HG03280 (cell line): ENCODE data around the gene RNF14.
"Not testable (repeated sequence)": the region's sequence is repeated elsewhere in the genome, so short reads cannot be mapped to it uniquely, and the experiment has no call there.

ENCODE experiments used
- ATAC-seq: cut with Tn5 transposase; IDR thresholded peaks from one replicate; pipeline ENCODE4 v1.9.1; 2021; ENCODE audit warnings: mild to moderate bottlenecking, moderate library complexity; ENCODE audit not compliant: unreplicated experiment

RNF14 gene

DNA sequence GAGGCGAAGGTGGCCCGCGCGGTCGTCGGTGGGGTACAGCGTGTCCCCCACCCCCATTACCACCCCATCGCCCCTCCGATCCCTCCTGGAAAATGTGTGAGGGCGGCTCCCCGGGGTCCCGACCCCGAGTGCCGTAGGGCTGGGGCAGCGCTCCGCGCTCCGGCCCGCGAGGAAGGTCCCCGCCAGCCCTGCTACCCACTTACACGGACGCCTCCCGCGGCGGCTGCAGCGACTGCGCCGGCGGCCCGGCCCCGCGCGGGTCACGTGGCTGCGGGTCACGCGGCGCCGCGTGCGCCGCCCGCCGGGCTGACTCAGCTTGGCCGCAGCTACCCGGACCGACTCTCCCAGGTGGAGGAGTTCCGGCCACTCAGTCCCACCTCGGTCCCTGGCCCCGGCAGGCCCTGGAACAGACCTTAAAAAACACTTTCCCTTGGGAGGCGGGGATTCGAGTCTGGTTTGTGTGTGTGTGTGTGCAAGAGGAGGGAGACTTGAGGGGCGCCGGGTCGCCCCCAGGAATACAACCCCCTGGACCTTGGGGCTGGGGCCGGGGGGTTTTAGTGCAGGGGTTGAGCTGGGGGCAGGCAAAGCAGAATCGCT lies 44.0 kb downstream of the RNF14 start, which contains the start of gene GNPDA1:
Gene GNPDA1 (minus strand): TSS at position 236 of the 597 bp plus-strand sequence. CDS start 992 bp downstream, outside the sequence.
- ATAC-seq: peak; percentile 78

DNA sequence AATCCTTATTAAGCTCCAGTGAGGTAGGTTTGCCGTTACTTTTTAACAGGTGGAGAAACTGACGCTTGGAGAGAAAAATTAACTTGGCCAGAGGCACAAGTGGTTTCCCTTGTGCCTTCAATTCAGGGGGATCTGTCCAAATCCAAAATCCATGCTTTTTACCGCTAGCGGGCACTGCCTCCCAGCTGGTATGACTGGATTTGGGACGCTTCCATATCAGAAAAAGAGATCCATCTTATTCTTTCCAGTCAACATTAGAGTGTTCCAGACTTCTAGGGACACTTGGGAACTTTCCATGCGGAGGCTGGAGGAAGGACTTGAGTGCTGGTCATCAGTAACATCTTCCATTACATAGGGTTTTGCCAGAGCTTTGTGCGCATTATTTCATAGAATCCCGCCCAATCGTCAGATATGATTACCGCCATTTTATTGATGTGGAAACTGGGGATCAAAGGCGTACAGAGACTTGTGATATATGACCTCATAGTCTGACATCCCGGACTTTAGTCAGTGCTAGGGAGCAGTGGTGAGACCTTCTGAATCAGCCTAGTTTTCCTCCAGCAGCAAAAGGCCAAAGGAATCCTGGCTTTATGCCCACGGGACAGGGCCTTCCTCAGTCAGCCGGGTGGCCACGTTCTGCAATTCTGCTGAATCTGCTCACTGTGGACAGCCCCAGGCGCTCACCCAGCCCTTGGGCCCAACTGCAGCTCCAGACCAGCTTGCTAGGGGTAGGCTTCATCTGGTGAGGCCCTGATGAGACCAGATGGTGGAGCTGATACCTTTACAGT lies 45.0 kb downstream of the RNF14 start:
- no peak for ATAC-seq

DNA sequence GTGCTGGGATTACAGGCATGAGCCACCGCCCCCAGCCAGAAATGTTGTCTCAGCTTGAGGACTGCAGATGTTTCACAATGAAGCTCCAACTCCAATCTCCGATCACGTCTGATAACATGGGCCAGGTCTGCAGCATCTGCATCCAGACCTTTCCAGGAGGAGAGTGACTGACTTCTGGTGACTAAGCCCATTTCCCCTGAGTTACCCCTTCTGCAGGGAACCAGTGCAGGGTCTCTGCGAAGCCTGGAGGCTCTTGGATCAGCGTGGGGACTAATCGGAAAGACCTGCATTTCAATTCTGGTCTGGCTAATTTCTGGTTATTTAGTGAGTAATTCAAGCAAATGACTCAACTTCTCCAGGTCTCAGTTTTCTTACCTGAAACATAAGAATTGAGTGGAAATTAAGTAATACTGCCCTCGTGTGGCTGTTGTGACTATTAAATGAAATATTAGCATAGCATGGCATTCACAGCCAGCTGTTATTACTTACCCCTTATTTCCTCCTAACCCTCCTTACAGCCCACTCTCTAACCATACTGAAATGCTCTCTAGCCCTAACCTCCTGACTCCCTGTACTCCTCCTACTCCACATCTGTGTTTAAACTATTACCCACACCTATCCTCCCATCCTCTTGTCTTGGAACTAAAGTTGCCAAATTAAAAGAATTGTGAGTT lies 46.1 kb downstream of the RNF14 start:
- ATAC-seq: peak; percentile 41

DNA sequence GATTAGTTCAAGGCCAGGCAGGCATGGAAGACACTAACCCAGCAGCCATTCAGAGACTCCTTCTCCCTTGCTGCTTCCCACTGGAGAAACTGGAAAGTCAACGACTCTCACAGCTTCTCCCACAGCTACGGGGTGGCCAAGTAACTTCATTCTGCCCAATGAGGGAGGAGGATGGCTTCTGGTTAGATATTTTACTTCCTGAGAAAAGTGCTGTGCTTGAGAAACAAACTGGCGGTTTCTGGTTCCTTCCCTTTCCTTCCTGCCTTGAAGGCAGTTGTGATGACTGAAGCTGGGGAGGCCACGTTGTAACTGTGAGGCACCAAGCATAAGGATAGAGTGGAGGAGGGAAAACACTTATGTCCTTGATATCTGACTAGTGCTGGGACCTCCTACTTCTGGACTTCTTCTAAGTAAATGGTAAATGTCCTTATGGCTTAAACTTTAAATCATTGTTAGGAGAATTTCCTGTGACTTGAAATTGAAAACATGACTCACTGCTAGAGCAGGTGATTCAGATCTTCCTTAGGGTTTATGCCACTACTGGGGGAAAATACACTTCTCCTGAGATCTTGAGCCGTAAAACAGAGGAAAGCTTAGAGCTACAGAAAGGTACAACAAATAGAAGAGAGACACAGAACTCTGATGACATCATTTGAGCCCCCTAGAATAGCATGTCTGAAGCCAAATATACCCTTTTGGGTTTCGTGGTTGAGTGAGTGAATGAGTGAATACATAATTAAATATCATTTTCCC lies 47.1 kb downstream of the RNF14 start:
- no peak for ATAC-seq

DNA sequence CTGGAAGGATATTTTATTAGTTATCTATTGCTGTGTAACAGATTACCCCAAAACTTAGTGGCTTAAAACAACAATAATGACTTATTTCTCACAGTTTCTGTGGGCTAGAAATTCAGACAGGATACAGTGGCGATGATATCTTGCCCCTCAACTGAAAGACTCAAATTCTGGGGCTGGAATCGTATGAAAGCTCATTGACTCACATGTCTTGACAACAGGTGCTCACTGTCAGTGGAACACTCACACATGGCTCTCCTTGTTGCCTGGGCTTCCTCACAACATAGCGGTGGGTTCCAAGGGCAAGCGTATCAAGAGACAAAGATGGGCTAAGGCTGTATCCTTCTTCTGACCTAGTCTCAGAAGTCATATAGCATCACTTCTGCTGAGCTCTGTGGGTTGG lies 47.7 kb downstream of the RNF14 start:
- ATAC-seq: no peak

DNA sequence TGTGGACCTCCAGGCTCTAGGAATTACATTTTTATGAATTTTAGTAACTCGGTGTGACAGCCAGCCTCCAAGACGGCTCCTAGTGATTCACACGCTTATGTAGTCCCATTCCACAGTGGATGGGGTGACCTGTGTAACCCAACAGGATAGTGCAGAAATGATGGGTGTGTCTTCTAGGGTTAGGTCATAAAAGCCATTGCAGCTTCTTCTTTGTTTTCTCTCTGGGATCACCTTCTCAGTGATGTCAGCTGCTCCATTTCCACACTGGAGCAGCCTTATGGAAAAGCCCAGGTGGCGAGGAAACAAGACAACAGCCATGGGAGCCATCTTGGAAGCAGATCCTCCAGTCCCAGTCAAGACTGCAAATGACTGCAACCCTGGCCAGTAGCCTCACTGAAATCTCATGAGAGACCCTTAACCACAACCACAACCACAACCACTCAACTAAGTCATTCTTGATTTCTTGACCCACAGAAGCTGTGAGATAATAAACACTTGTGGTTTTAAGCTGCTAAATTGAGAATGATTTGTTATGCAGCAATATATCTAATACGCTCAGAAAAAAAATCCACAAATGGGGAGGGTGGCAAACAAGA lies 49.0 kb downstream of the RNF14 start:
- no peak for ATAC-seq

DNA sequence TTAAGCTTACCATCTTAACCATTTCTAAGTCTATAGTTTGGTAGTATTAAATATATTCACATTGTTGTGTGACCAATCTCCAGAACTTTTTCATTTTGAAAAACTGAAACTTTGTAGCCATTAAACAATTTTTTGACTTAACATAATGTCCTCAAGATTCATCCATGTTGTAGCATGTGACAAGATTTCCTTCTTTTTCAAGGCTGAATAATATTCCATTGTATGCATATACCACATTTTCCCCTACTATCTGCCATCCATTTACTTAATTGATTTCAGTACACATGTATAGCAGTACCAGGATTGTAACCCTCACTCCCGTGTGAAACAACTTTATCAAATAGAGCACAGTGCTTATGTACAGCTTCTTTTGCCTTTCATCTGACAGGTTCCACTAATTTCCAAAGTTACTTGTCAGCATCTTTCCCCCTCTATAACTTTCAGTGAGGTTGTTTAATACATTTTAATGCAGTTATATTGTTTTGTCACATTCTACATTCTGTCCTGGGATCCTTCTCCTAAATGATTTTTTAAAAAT lies 51.3 kb downstream of the RNF14 start:
- no peak for ATAC-seq

DNA sequence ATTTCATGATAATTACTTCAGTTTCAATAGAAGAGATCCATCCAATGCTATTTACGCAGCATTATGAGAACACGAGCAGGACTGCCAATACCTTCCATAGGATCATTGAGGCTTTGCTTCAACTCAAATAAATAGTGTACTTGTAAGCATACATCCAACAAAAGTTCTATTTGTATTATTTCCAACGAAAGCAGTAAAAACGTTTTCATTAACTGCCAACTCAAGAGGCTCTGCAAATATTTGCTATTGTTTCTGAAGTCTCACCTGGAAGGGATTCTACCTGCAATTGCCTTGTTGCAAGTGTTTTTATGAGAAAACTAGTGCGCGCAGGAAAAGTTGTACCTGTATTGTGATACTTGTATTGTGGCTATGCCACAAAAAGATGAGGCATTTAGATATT lies 54.9 kb downstream of the RNF14 start:
- ATAC-seq: no peak

DNA sequence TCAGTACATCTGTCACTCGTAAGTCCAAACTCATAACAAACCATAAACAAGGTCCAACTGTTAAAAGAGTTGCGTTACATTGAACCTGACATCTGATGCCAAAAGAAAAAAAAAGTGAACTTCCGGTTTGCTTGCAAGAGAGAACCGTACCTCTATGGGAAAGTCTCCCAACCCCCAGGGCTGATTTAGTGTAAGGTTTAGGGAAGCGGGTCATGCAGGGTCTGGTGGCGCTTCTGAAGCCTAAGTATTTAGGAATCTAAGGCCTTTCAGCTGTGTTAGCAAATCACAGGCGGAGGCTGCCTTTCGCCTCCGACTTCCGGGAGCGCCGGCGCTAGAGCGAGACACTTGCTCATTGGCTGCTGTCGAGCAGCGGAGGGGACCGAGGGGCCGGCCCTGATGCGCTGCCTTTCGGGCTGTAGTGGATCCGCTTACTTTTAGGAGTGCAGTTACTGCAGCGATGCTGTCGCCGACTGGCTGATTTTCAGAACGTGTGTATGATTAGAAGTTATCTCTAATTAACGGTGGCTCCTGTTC lies 55.9 kb downstream of the RNF14 start:
- peak; percentile 100 for ATAC-seq

DNA sequence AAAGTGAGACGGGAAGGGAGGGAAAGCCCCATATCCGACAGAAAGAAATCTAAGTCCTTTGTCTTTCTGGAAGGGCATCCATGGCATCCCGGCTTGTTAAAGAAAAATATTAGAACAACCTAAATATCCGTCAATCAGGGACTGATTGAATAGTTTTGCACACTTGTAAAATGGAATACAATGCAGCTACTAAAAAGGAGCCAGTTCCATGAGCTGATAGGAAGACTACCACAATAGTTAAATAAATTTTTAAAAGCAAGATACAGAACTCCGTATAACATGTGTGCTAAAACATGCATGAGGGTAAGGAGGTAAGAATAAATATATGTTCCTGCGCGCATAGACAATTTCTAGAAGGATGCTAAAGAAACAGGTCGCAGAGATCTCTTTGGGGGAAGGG lies 56.7 kb downstream of the RNF14 start:
- ATAC-seq: no peak

DNA sequence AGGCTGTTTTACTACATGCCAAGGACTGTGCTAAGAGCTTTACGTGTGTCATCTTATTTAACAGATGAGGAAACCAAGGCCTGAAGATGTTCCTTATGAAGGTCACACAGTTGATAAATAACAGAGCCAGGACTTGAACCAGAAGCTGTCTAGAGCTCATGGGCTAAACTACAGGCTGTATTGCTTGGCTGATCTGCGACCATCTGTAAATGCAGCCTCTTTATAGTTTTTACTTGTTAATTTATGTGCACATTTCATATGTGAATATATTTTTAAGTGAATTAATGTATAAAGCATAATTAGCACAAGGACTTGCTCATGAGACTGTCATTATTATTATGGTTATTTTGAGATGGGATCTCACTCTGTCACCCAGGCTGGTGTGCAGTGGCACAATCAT lies 63.2 kb downstream of the RNF14 start:
- ATAC-seq: no peak

DNA sequence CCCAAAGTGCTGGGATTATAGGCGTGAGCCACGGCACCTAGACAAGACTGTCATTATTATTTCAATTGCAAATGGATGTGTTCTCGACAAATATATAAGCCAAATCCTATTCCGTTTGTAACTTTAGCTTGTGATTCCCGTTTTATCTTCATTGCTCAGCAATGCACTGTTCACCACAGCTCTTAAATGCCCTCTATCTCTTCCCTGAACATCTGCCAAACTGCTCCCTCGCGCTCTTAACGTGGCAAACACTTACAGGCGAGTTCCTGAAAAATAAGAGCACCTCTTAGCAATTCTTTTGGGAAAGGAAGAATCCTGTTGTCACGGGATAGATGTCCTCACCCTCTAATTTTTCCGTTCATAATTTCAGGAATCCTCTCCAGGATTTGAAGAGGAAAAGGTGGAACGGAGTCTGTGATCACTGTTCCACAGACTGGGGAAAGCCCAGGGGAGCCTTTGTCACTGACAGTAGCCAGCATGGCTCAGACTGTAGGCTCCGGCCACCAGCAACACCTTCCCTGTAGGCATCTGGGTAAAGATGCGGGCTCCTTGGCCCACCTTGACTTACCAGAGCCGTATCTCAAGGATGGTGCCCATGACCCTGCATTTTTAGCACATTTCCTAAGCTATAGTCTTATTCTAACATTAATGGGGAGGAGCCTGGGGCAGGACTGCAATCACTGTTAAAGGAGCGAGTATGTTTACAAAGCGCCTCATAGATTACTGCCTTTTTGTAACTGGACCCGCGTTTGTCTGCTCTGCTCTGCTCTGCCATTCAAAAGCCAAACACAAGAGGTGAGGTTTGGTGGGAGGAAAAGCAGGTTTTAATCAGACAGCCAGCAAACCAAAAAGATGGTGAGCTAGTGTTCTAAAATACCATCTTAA lies 64.1 kb downstream of the RNF14 start:
- no peak for ATAC-seq

DNA sequence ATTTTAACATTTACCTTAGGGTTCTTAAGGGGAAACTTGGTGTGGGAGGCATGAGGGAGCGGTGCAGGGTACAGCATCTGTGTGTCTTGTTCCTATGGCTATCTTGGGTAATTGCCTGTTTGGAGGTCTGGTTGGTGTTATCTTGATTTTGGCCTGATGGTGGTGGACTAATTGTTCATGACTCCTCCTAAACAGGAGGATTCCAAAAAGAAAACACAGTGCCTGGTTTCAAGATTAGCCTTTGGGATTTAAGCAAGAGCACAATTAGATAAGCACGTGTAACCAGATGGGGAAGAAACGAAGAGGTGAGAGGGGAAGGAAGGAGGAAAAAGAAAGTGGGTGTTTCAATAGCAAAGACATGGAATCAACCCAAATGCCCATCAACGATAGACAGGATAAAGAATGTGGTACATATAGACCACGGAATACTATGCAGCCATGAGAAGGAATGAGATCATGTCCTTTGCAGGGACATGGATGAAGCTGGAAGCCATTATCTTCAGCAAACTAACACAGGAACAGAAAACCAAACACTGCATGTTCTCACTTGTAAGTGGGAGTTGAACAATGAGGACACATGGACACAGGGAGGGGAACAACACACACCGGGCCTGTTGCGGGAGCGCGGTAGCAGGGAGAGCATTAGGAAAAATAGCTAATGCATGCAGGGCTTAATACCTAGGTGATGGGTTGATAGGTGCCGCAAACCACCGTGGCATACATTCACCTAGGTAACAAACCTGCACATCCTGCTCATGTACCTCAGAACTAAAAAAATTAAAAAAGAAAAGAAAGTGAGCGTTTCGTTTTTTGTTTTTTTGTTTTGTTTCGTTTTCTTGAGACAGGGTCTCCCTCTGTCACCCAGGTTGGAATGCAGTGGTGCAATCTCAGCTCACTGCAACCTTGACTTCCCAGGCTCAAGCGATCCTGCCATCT lies 65.0 kb downstream of the RNF14 start:
- ATAC-seq: not testable (repeated sequence)

DNA sequence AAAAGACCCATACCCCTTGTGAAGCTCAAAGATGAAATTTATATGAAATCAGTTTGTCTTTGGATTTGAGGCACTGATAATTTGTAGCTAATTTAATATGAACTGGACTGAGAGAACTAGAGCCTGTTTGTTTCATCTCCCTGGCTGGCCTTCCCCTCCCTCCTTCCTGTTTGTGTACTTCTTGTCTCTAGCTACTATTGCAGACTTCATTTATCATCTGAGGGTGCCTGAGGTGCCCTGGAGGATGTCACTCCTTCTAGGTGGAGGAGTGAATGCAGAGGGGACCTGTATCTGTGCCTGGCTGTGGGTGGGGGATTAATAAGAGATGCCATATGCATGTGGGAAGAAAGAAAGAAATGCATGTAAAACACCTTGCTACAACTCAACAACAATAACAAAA lies 66.1 kb downstream of the RNF14 start:
- no peak for ATAC-seq

DNA sequence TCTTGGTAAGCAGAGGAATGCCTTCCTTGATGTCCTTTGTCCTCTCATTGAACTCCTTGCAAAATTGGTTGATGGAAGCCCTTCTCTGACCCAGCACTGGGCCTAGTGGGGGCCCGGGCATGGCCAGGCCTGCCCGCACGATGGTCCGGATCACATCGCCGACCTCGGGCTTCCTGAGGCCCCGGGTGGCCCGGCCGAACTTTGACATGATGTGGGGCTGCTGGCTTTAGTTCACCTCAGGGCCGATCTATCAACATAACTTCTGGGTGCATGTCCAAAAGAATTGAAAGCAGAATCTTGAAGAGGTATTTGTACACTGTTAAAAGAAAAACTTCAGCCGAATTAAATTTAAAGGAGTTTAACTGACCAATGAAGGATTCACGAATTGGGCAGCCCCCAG lies 68.0 kb downstream of the RNF14 start:
- ATAC-seq: no peak

DNA sequence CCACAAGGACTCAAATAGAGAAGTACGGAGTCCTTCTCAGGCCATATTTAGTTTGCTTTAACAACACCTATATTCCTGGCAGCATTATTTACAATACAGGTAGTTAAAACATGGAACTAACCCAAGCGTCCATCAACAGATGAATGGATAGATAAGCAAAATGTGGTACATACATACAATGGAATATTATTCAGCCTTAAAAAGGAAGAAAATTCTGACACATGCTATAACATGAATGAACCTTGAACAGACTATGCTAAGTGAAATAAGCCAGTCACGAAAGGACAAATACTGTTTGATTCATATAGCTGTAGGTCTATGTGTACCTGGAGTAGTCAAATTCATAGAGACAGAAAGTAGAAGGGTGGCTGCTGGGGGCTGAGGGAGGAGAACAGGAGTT lies 68.7 kb downstream of the RNF14 start:
- ATAC-seq: not testable (repeated sequence)

DNA sequence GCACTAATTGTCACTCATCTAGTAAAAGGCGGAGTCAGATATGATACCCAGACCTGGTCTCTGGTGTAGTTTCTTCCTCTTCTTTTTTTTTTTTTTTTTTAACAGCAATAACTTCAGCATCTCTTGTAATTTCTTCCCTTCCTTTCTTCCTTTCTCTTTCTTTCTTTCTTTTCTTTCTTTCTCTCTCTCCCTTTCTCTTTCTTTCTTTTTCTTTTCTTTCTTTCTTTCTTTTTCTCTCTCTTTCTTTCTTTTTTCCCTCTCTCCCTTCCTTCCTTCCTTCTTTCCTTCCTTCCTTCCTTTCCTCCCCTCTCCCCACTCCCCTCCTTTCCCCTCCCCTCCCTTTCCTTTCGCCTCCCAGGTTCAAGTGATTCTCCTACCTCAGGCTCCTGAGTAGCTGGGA lies 69.8 kb downstream of the RNF14 start:
- ATAC-seq: no peak
